Stimulated activated CD4-positive, alpha-beta T cell treated with anti-CD3 and anti-CD28 coated beads, Interleukin-4, amount 100 ng/mL, for 48 hours (primary cell): ENCODE measurements around the gene MCC.
"Not testable (repeated sequence)": the region's sequence is repeated elsewhere in the genome, so short reads cannot be mapped to it uniquely, and the experiment has no call there.

Experiments used
- DNase-seq, 2 donors: peaks; one replicate each; pipeline ENCODE4 v3.0.0-alpha.2; 2020; ENCODE audit warnings: low read depth in 2 of 2

The MCC gene

DNA sequence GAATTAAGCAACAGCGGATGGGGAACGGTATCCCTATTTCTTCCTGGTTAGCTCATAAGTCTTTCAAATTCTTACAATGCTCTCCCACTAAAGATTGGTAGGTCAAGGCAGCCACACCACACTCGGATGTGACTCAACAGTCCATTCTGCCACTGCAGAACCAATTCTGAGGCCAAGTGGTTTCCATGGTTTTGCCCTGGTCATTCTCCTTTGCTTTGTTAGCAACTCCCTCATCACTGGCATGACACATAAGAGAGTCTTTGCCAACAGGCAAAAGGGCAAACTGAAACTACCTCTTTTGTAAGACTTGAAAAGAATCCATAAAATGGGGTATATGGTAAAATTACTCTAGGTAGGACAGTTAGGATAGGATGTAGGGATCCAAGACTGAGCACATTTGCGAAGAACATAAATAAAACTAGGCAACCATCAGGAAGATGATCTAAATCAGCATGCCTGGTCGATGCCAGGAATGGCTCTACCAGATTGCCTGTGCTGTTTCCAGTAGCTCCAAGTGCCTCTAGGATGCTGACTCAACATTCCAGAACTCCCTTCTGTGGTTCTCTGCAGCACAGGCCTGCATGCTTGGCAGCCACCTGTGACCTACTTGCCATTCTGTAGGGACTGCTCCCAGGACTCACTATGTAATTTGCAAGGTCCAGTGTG lies 406.2 kb downstream of the MCC start:
- no peak for DNase-seq

DNA sequence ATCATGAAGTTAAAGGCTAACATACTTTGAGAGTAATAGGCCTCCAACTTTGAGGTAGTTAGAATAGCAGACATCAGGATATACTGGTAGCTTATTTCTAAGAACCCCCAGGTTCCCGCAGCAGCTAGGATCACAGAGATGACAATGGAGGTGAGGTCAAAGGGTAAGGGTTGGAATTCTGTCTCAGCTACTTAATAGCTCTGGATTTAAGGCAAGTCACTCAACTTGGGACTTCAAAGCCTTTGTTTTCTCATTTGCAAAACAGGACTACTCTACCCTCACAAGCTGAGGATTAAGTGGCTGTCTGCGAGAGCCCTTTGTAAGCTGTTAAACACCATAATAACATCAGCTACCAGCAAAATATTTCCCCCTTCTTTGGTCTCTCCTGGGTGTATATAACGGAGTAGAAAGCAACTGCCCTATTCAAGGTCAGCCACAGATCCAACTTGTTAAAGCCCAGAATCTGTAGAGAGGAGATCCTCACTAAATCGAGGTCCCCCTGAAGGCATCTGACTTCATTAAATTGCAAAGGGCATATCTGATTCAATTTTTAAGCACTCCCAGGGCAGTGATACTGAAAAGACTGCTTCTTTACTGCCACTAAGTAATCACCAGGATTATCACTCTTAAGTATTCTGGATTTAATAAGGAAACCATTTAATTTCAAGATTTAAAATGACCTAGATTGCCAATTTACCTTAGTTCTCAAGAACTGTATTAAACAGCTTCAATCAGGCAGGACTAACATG lies 407.0 kb downstream of the MCC start:
- DNase-seq: no peak

DNA sequence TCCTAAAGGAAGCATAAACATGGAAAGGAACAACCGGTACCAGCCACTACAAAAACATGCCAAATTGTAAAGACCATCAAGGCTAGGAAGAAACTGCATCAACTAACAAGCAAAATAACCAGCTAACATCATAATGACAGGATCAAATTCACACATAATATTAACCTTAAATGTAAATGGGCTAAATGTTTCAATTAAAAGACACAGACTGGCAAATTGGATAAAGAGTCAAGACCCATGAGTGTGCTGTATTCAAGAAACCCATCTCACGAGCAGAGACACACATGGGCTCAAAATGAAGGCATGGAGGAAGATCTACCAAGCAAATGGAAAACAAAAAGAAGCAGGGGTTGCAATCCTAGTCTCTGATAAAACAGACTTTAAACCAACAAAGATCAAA lies 411.6 kb downstream of the MCC start:
- DNase-seq: not testable (repeated sequence)

DNA sequence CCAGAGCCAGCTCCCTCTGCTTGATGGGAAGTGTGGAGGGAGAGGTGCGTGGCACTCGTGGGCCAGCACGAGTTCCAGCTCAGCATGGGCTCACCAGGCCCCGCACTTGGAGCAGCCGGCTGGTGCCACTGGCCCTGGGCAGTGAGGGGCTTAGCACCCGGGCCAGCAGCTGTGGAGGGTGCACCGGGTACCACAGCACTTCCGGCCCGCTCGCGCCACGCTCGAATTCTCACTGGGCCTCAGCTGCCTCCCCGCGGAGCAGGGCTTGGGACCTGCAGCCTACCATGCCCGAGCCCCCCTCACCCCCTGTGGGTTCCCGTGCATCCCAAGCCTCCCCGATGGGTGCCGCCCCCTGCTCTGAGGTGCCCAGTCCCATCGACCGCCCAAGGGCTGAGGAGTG lies 413.2 kb downstream of the MCC start:
- DNase-seq: no peak

DNA sequence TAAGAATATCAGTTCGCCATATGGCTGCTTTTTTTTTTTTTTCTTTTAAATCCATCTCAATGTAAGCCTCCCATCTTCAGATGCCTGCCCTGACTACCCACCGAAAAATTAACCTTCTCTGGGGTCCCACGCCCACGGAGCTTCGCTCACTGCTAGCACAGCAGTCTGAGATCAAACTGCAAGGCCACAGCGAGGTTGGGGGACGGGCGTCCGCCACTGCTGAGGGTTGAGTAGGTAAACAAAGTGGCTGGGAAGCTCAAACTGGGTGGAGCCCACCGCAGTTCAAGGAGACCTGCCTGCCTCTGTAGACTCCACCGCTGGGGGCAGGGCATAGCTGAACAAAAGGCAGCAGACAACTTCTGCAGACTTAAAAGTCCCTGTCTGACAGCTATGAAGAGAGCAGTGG lies 414.6 kb downstream of the MCC start:
- not testable (repeated sequence) for DNase-seq

DNA sequence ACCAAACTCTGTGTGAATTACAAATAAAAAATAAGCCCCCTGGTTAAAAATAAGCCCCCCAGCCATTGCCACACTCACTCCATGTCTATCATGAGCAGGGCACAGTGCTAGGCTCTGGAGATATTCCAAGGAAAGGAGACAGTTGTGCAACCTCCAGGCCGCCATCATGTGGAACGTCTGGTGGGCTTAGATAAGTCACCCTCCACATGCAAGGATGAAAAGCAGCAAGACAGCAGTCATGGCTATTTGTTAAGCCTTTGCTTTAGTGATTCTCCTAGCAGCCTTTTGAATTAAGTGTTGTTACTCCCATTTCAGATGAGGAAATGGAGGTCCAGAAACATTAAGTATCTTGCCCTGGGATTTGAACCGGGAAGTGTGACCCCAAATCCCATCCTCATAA lies 416.9 kb downstream of the MCC start:
- DNase-seq: no peak

DNA sequence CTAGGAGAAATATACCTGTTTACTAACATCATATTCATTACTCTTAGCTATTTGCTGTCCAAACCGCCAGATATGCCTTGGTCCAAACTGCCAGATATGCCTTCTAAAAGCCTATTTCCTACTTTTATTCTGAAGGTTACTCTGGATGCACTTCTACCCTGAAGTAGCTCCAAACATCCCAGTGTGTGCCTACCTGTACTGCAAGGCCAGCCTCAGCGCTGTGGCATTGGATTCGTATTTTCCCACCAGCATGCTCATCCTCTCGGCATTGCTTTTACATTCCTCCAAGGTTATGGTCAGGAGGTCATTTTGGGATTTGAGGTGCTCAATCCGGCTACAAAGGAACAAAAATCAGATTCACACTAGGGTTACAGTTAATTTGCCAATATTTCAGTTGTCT lies 417.4 kb downstream of the MCC start:
- DNase-seq: no peak

DNA sequence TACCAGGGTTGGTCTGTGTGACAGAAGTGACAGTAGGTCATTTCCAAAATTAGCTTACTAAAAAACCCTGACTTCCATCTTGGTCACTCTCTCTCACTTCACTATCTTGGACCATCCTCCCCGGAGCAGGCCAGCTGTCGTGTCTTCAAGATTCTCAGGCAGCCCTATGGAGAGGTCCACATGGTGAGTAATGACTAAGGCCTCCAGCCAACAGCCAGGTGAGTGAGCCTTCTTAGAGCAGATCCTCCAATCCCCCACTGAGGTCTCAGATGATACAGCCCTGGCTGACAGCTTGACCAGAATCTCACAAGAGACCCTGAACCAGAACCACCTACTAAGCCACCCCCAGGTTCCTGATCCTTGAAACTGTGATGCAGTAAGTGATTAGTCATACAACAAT lies 419.7 kb downstream of the MCC start:
- no peak for DNase-seq

DNA sequence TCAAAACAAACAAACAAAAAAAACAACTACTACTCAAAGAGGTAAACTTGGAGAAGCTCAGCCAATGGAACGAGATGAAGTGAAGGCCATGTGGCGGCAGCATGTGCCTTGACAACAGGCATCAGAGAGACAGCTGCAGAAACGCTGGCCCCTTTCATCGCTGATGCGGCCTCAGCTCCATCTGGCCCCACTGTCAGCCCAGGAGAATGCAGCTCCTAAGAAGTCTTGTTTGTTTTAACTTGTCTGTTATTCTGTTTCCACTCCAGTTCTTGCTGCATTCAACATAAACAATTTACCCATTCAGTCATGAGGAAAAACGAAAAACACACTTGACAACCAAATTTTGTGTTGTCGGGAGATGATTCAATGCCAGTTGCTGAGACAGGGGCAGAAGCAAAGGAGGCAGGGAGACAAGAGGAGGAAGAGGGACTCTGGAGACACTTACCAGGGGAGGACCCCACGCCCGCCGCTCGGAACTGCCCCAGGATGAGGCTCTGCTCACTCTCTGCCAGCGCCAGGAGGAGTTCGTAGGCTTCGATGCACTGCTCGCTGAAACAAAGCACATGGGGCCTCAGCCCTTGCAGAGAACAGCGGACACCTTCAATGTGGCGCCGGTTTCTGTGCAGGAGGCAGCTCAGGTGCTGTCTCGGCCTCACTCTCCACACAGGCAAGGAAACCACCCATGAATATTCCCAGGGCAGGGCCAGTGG lies 420.5 kb downstream of the MCC start:
- DNase-seq: no peak

DNA sequence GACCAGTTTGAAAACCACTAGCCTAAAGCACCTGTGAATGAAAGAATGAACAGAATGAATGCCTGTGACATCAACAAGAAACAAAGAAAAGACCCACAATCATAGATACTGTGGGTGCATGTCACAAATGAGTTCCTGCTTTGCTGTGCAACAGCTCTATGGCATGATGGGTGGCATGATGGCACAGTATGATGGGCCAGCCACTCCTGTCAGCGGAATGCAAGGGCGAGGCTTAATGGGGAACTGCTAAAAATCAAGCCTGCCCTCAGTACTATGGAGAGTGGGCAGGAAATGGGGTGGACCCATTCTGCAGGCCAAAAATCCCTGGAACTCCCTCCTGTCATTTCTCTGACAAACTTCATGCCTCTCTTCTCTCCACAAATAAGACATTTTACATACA lies 422.6 kb downstream of the MCC start:
- DNase-seq: no peak

DNA sequence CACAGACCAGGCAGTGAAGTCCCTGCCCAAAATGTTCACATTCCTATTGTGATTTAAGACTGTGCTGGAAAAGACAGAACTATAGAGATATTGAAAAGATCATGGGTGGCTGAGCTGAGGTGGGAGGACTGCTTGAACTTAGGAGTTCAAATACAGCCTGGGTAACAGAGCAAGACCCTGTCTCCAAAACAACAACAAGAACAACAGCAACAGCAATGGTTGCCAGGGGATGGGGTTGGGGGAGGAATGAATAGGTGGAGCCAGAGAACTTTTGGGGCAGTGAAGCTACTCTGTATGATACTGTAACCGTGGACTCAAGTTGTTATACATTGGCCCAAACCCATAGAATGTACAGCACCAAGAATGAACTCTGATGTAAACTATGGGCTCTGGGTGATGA lies 423.4 kb downstream of the MCC start:
- no peak for DNase-seq

DNA sequence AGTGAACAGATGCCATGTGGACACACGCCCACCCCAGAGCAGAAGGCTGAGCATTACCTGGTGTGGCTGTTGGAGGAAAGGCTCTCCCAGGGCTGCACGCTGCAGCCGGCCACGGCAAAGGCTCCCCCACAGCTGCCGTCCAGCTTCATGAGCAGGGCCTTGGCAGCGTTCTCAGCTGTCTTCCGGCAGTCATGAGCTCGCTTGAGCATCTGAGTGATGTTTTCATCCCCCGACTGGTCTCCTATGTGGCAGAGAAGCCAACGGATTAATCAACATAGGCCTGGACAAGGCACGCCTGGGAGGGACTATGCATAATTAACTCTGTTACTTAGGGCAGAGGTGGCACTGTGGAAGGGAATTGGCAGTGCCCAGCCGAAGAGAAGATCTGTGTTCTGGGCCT lies 424.3 kb downstream of the MCC start:
- DNase-seq: no peak

DNA sequence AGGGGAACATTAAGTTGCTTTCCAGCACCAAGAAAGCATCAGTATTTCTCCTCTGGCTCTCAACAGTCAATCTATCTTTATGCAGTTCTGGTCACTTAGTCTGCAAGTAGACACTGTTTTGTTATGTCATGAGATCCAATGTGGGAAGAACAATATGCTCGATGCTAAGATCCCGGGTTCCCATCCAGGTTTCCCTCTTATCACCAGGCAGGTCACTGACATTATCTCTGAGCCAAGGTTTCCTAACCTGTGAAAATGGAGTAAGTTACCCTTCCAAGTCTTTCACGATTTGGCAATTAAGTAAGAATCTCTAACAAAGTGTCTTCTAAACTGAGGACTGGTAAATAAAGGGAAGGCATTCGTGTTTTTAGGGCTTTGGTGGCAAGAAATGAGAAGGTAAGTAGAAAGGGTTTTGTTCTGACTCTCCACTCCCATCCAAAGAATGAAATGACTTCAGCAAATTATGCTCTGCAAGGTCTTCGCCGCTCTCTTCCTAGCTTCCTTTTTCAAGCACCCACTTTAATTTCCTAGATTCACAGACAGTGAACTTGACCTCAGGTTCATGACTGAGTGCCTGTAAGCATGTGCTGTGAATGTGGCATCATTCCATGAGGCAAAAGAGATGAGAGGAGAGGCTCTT lies 425.3 kb downstream of the MCC start:
- no peak for DNase-seq

DNA sequence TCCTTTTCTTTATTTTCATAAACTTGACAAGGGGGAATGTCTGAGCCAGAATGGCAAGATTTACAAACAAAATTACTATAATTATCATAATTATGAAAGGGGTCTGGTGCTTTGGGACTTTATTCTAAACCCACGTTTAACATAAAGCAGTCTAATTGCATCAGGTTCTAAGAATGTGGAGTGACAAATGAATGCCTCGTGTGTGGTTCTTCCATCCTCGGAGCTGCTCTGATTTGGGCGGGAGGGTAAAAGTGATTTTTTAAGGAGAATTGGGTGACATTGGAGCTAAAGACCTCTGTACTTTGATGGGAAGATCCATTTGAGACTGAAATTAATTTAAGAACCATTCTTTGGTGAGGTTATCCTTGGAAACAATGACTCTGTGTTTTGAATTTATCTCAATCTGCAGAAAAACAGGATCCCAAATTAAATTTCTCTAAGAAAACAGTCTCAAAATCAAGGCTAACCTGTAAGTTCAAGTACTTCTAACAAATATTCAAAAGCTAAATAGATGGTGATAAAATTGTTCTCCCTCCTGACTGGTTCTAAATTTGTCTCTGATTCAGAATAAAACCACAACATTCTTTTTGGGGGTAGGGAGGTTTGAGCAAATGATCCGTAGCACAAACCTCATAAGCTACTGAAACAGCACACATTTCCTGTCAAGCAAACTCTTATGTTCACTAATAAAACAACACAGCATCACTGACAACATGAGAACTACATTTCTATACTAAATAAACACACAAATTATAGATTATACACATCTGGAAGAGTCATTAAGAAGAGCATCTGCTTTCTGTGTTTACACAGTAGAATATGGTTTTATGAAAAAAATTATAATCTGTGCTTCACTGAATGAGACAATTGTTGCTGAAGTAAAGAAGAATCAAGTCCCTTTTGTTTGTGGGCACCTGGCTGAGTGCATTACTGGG lies 426.1 kb downstream of the MCC start:
- no peak for DNase-seq

DNA sequence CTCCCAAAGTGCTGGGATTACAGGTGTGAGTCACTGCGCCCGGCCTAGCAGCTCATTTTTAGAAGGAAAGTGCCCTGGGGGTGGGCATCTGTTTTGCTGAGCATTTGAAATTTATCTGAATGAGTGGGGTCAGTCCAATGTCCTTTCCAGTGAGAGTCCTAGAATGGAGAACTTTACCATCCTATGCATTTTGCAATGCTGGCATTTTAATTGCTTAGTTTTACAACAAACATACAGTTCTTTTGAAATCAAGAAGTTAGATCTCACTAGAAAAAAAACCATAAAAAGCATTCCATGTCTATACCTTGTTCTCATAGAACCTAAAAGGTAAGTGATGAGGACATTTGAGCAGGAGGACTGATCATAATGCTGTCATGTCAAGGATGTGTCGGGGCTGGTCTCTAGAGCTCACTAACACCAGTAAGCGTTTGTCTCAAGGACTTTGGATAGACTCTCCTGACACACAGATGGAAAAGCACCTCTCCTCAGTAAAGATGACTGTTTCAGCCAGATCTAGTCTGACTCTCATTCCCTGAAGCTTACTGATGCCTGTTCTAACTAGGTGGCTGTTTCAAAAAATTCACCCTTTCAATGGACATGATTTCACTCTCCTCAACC lies 427.7 kb downstream of the MCC start:
- DNase-seq: no peak

DNA sequence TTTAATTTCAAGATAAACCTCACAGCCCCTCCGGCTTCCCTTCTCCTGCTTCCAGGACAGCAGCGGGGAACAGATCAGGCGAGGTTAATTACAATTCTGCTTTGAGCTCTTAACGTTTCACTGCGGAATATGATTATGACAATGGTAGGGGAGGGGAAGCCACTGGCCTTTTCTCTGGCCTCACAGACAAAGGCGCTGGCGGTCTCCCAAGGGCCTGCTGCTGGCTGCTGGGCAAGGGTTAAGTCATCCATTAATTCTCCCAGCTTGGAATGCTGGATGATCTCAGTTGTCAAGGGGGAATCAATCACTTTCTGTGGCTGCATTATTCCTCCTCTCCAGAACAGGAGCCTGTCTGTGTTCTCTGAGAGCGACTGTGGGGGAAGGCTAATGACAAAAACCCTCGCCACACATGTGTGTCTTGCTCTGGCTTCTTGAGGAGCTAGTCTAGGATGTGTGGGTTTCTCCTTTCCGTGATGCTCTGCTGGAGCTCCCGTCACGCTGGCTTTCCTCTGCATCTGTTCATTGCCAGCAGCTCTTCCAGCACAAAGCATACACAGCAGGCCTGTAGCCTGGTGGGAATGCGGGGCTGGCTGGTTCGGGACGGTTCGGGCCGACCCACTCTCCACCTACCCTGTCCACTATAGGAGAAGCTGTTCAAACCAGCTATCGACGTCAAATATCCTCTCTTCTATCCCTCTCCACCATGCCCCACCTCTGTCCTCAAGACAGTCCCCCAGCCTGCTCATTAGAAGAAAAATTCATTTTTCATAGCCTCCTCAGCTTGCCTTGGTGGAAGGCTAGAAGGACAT lies 428.8 kb downstream of the MCC start:
- no peak for DNase-seq

DNA sequence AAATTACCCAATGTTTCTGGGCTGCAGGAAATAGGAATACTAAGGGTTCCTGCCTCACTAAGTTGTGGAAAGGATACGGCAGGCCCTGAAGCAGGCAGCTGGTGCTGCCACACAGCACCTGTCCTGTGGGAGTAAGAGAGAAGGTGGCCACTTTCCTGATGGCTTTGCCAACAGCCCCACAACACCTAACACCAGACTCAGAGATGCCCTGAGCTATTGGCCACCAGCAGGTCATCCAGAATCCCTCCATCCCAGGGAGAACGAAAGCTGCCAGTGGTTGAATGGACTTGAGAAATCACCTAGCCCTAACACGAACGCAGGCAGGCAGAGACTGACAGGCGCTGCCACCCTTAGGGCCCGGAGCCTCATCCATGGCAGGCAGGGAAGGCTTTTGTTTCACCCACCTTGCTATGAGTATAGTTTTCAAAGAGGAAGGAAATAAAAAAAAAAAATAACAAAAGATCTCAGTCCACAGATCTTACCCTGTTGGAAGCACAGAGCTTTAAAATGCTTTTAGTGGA lies 429.5 kb downstream of the MCC start:
- no peak for DNase-seq

DNA sequence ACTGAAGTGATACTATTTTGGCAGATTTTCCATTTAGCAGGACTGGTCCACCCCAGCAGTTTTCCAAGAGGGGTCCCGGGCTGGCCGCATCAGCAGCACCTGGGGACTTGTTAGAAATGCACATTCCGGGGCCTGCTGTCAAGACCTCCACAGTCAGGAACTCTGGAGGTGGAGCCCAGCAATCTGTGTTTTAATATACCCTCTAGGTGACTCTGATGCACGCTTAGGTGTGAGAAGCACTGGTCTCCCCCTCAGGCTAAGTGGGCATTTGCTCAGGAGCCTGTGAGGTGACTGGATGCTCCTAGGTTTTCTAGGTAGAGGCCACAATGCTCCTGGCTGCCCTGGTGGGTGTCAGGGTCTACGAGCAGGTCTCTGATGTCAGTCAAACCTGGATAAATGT lies 430.0 kb downstream of the MCC start:
- no peak for DNase-seq

DNA sequence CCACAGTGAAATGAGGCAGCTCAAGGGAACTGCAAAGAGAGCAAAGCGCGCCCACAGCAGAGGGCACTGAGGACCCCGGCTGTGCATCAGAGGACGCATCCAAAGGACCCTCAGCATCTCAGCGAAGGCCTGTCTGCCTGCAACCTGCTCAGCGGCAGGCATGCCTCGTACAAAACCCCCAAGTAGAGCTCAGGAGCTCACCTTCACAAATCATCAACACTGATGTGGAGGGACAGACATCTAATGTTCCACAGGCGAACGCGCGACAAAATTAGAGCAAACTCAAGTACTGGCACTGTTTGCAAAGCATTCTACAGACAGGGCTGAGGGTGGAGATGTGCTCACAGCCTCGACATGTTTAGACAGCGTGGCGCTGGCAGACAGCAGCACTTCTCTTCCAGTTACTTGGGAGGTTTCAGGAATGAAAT lies 430.7 kb downstream of the MCC start:
- no peak for DNase-seq

DNA sequence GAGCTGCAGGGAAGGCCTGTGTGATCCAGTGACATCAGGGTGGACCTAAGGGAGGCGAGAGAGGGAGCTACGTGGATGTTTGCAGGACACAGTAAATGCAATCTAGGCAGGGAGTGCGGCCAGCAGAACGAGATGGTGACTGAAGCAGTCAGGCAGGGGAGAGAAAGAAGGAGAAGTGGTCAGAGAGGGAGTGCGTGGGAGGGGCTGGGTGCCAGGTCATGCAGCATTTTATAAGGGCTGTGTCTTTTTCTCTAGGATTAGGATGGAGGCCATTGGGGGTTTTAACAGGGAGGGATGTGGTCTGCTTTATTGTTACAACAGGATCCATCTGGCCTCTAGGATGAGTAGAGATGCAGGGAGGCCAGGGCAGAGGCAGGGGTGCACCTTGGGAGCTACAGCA lies 431.3 kb downstream of the MCC start:
- DNase-seq: no peak
